Measurements from ENCODE around the gene ACSM5. TPM values are rescaled to one million over a fixed set of nuclear protein-coding genes. Genes with fewer than 3 reads are reported as not detected.
"Not testable (repeated sequence)": the region's sequence is repeated elsewhere in the genome, so short reads cannot be mapped to it uniquely, and the experiment has no call there.

The ACSM5 gene
- total and polyA plus RNA-seq, 2 of the 4 experiments (the other 2 are of a cell fraction): not detected

DNA sequence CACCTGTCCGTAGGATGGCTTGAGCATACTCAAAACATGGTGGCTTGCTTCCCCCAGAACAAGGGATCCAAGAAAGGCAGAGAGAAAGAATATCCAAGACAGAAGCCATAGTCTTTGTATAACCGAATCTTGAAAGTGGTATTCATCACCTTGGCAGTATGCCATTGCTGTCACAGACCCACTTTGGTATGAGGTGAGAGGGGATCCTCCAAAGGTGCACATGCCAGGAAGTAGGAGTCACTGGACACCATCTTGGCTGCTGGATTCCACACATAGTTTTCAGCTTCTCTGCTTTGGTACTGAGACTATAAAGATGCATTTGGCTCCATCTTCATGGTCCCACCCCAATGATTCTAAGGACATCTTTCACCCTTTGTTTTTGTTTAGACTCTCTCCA, 18.1 kb downstream of the ACSM5 start:
- WGBS, 2 experiments (ENCODE audit: extremely low coverage in 2 of 2, insufficient read length in 1 of 2): no CpG with 5 or more reads among the region's 2 CpGs
- dilution Hi-C loops (cut with HindIII; ENCODE audit: low sequenced_read_pairs, unreplicated experiment): not testable (repeated sequence)

GRCh38 chr16:20429499-20429898, 20.2 kb downstream of the ACSM5 start:
- H3K36me3 ChIP-seq (ENCODE audit: control insufficient read depth, insufficient read depth, low read length); POLR2A ChIA-PET (ENCODE audit: unreplicated experiment); in situ Hi-C loops (cut with MboI; ENCODE audit: low sequenced_read_pairs); H4K5ac ChIP-seq (ENCODE audit: low read depth, low read length); H3K27ac ChIP-seq (ENCODE audit: insufficient read depth, low read length); ATAC-seq (ENCODE audit: low read depth); H4K20me1 ChIP-seq (ENCODE audit: insufficient read depth, low read length); H4K91ac ChIP-seq (ENCODE audit: insufficient read depth, low read depth, low read length); H2BK15ac ChIP-seq (ENCODE audit: low read depth, low read length); H3K79me1 ChIP-seq (ENCODE audit: low read depth in 1 of 2, low read length in 2 of 2); H3K23ac ChIP-seq (ENCODE audit: low read depth, low read length); H3K9me3 ChIP-seq (ENCODE audit: control insufficient read depth, insufficient read depth, low read length); CTCF ChIA-PET; H3K9ac ChIP-seq (ENCODE audit: low read depth, low read length); H2BK20ac ChIP-seq (ENCODE audit: low read depth, low read length); H2AK5ac ChIP-seq (ENCODE audit: low read depth, low read length); H3K4me2 ChIP-seq (ENCODE audit: low read depth, low read length); H3K56ac ChIP-seq (ENCODE audit: extremely low read depth, insufficient read depth, low read length); dilution Hi-C loops (cut with HindIII; ENCODE audit: low sequenced_read_pairs, unreplicated experiment); H2BK120ac ChIP-seq (ENCODE audit: low read depth, low read length); H4K8ac ChIP-seq (ENCODE audit: low read depth in 2 of 2, low read length in 2 of 2); H3K14ac ChIP-seq (replicated peaks; ENCODE audit: low read depth, low read length); H3K4me1 ChIP-seq (ENCODE audit: control insufficient read depth, insufficient read depth, low read length); intact Hi-C loops (cut with micrococcal nuclease); H2BK5ac ChIP-seq (ENCODE audit: low read depth, low read length, poor library complexity, severe bottlenecking); H2AK9ac ChIP-seq (replicated peaks; ENCODE audit: low read depth, low read length, poor library complexity); BruUV-seq (replicated peaks); H3K4me3 ChIP-seq (ENCODE audit: insufficient read depth, low read depth, low read length); H3K27me3 ChIP-seq (ENCODE audit: control insufficient read depth, insufficient read depth, low read length); DNase-seq; H2AFZ ChIP-seq (replicated peaks; ENCODE audit: low read length, poor library complexity); H3K4ac ChIP-seq (ENCODE audit: low read depth, low read length); H3K18ac ChIP-seq (ENCODE audit: low read depth, low read length); H3K9me1 ChIP-seq (ENCODE audit: insufficient read depth, low read length): not testable (repeated sequence)
- no CpG with 5 or more reads among the region's 7 CpGs for WGBS, 2 experiments (ENCODE audit: extremely low coverage in 2 of 2, insufficient read length in 1 of 2)

More for the DNA sequence above, 18.1 kb downstream of the ACSM5 start:
- H2BK120ac ChIP-seq (ENCODE audit: low read depth, low read length); POLR2A ChIA-PET (ENCODE audit: unreplicated experiment); H3K4me2 ChIP-seq (ENCODE audit: low read depth, low read length); H3K14ac ChIP-seq (replicated peaks; ENCODE audit: low read depth, low read length); BruUV-seq (replicated peaks); H3K18ac ChIP-seq (ENCODE audit: low read depth, low read length); H3K27ac ChIP-seq (ENCODE audit: insufficient read depth, low read length); H4K8ac ChIP-seq (ENCODE audit: low read depth in 2 of 2, low read length in 2 of 2); H3K4ac ChIP-seq (ENCODE audit: low read depth, low read length); H2AK9ac ChIP-seq (replicated peaks; ENCODE audit: low read depth, low read length, poor library complexity); H3K9ac ChIP-seq (ENCODE audit: low read depth, low read length); H4K20me1 ChIP-seq (ENCODE audit: insufficient read depth, low read length); H3K27me3 ChIP-seq (ENCODE audit: control insufficient read depth, insufficient read depth, low read length); H3K4me3 ChIP-seq (ENCODE audit: insufficient read depth, low read depth, low read length); intact Hi-C loops (cut with micrococcal nuclease); H4K91ac ChIP-seq (ENCODE audit: insufficient read depth, low read depth, low read length); H2BK5ac ChIP-seq (ENCODE audit: low read depth, low read length, poor library complexity, severe bottlenecking); CTCF ChIA-PET; in situ Hi-C loops (cut with MboI; ENCODE audit: low sequenced_read_pairs); H3K56ac ChIP-seq (ENCODE audit: extremely low read depth, insufficient read depth, low read length); H2BK15ac ChIP-seq (ENCODE audit: low read depth, low read length); ATAC-seq (ENCODE audit: low read depth); H4K5ac ChIP-seq (ENCODE audit: low read depth, low read length); H3K9me3 ChIP-seq (ENCODE audit: control insufficient read depth, insufficient read depth, low read length); H3K79me1 ChIP-seq (ENCODE audit: low read depth in 1 of 2, low read length in 2 of 2); H2AK5ac ChIP-seq (ENCODE audit: low read depth, low read length); H3K4me1 ChIP-seq (ENCODE audit: control insufficient read depth, insufficient read depth, low read length); H2AFZ ChIP-seq (replicated peaks; ENCODE audit: low read length, poor library complexity); H2BK20ac ChIP-seq (ENCODE audit: low read depth, low read length); H3K36me3 ChIP-seq (ENCODE audit: control insufficient read depth, insufficient read depth, low read length); DNase-seq; H3K9me1 ChIP-seq (ENCODE audit: insufficient read depth, low read length); H3K23ac ChIP-seq (ENCODE audit: low read depth, low read length): not testable (repeated sequence)
